Testis (tissue), 3 donors: ENCODE results near the gene GTPBP2. TPM values are rescaled to one million over a fixed set of nuclear protein-coding genes. Genes with fewer than 3 reads are reported as not detected.

Source experiments
- DNase-seq: peaks from one replicate; pipeline ENCODE4 v3.0.0-alpha.2; 2019
- H3K27ac ChIP-seq, 2 donors: fragments of 200-600 bp; sonication (generic); one replicate each; pipeline ENCODE4 v1.5.1; 2019
- H3K27me3 ChIP-seq: fragments of 200-600 bp; sonication (generic); one replicate; pipeline ENCODE4 v1.5.1; 2019
- H3K36me3 ChIP-seq: fragments of 200-600 bp; sonication (generic); one replicate; pipeline ENCODE4 v1.5.1; 2017; ENCODE audit warnings: low read depth; ENCODE audit errors: missing control alignments
- H3K4me1 ChIP-seq: fragments of 200-600 bp; sonication (generic); one replicate; pipeline ENCODE4 v1.5.1; 2019
- H3K4me3 ChIP-seq, 2 donors: fragments of 200-600 bp; sonication (generic); one replicate each; pipeline ENCODE4 v1.5.1; 2017 to 2019
- H3K9me3 ChIP-seq: fragments of 200-600 bp; sonication (generic); one replicate; pipeline ENCODE4 v1.5.1; 2017
- POLR2A ChIP-seq: fragments of 450-650 bp; IDR thresholded peaks from one replicate; pipeline ENCODE4 v1.6.1; 2017; ENCODE audit warnings: antibody characterized with exemption, mild to moderate bottlenecking, moderate library complexity
- WGBS, 2 donors: methylation state at CpG; one replicate each; pipeline ENCODE4 v1.1.5; 2018; 5-methylcytosine and 5-hydroxymethylcytosine counted together
- intact Hi-C: fragments of 100-400 bp; cut with DNase I; formaldehyde crosslinking; loops from one replicate; pipeline ENCODE4 v1.15.1; 2023; ENCODE audit warnings: low total_unique reads
- polyA plus RNA-seq: library from polyadenylated mRNA; stranded (reverse); fragments of 350-450 nt; fragmentation: Illumina TruSeq; extraction: RNeasy Lipid Tissue Mini Kit (QIAGEN cat#74804); gene quantifications from one replicate; pipeline ENCODE4 v1.2.3, GENCODE V29; 2014; ENCODE audit warnings: low read depth, low replicate concordance; ENCODE audit not compliant: insufficient read depth
- total RNA-seq, 2 donors: library from RNA; depleted of rRNA; stranded (reverse); fragments of >200 nt; gene quantifications; one replicate each; pipeline ENCODE4 v1.2.3, GENCODE V29; 2016
- TF ChIP-seq, protein P1 (sequence below), 3 experiments: fragments of 450-650 bp in 2 of 3; fragments of 200-600 bp in 1 of 3; sonication (generic) in 1 of 3; IDR thresholded peaks; one replicate each; pipeline ENCODE4 v1.5.1; 2016 to 2019; ENCODE audit warnings: antibody characterized with exemption in 3 of 3, mild to moderate bottlenecking in 2 of 3, moderate library complexity in 1 of 3

The GTPBP2 gene
- total and polyA plus RNA-seq, 3 donors from 2014 or later, result 59.0 to 64.7 (median 59.5) TPM

GRCh38 chr6:43610431-43610830, 18.6 kb downstream of the GTPBP2 start:
- intact Hi-C loops, result loop anchor here (5.0 kb wide), 1 partner anchor 217 kb away; no protein-coding TSS in a partner anchor
- no peak for DNase-seq
- H3K27ac ChIP-seq, result no peak overlapping the region
- no peak for TF ChIP-seq POLR2A
- TF ChIP-seq, protein P1, sequence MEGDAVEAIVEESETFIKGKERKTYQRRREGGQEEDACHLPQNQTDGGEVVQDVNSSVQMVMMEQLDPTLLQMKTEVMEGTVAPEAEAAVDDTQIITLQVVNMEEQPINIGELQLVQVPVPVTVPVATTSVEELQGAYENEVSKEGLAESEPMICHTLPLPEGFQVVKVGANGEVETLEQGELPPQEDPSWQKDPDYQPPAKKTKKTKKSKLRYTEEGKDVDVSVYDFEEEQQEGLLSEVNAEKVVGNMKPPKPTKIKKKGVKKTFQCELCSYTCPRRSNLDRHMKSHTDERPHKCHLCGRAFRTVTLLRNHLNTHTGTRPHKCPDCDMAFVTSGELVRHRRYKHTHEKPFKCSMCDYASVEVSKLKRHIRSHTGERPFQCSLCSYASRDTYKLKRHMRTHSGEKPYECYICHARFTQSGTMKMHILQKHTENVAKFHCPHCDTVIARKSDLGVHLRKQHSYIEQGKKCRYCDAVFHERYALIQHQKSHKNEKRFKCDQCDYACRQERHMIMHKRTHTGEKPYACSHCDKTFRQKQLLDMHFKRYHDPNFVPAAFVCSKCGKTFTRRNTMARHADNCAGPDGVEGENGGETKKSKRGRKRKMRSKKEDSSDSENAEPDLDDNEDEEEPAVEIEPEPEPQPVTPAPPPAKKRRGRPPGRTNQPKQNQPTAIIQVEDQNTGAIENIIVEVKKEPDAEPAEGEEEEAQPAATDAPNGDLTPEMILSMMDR (IDR thresholded peaks at IDR 0.05), result no peak
- H3K4me1 ChIP-seq, result no peaks in the 10 kb centered on the region
- 94% methylated on average over 5 of the region's 5 CpGs for WGBS, 2 donors
- no peaks in the 10 kb centered on the region for H3K36me3 ChIP-seq
- no peaks in the 10 kb centered on the region for H3K27me3 ChIP-seq
- no peak overlapping the region for H3K4me3 ChIP-seq
- no peaks in the 10 kb centered on the region for H3K9me3 ChIP-seq

- Histone ChIP-seq H3K4me1 (no peaks in the 10 kb centered on the region), H3K27me3 (no peaks in the 10 kb centered on the region), H3K27ac (no peak overlapping the region), H3K9me3 (no peaks in the 10 kb centered on the region), H3K36me3 (no peaks in the 10 kb centered on the region), H3K4me3 (no peak overlapping the region)
- WGBS, 2 donors, result 95 to 98% methylated on average over 1 of the region's 1 CpG
- DNase-seq, result no peak
- TF ChIP-seq POLR2A, result no peak
- TF ChIP-seq, protein P1 (IDR thresholded peaks at IDR 0.05), result no peak
- intact Hi-C loops, result no loop called here
Measured at GRCh38 chr6:43609402-43609801, 19.7 kb downstream of the GTPBP2 start.

GRCh38 chr6:43608807-43609206, 20.3 kb downstream of the GTPBP2 start:
- no peaks in the 10 kb centered on the region for H3K4me1 ChIP-seq
- WGBS, 2 donors, result 69 to 74% methylated on average over 1 of the region's 1 CpG
- H3K27me3 ChIP-seq, result no peaks in the 10 kb centered on the region
- intact Hi-C loops, result no loop called here
- no peak for DNase-seq
- H3K36me3 ChIP-seq, result no peaks in the 10 kb centered on the region
- H3K4me3 ChIP-seq, result no peak overlapping the region
- no peaks in the 10 kb centered on the region for H3K9me3 ChIP-seq
- H3K27ac ChIP-seq, result no peak overlapping the region
- TF ChIP-seq, protein P1 (IDR thresholded peaks at IDR 0.05), result no peak
- no peak for TF ChIP-seq POLR2A

GRCh38 chr6:43608310-43608763, 20.7 kb downstream of the GTPBP2 start:
- intact Hi-C loops, result no loop called here

DNA sequence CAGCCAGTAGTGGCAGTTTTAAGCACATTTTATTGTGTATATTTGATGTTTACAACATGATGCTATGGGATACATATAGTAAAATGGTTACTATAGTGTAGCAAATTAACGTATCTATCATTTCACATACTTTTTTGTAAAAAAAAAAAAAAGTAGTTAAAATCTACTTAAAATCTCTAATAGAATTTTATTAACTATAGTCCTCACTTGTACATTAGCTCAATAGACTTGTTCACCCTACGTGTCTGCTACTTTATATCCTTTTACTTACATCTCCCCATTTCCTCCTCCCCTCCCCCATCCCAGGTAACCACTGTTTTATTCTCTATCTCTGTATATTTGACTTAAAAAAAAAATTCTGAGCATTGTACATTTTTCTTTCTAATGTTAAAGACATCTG, 23.0 kb downstream of the GTPBP2 start:
- H3K36me3 ChIP-seq, result no peaks in the 10 kb centered on the region
- DNase-seq, result no peak
- no peak for TF ChIP-seq POLR2A
- TF ChIP-seq, protein P1 (IDR thresholded peaks at IDR 0.05), result no peak
- H3K9me3 ChIP-seq, result no peaks in the 10 kb centered on the region
- no peaks in the 10 kb centered on the region for H3K4me1 ChIP-seq
- no peaks in the 10 kb centered on the region for H3K27me3 ChIP-seq
- no peak overlapping the region for H3K4me3 ChIP-seq
- WGBS, 2 donors, result 82 to 84% methylated on average over 2 of the region's 2 CpGs
- no peak overlapping the region for H3K27ac ChIP-seq
- intact Hi-C loops, result no loop called here

More at GRCh38 chr6:43608310-43608763, 20.7 kb downstream of the GTPBP2 start:
- peak; percentile 87 for DNase-seq
- no peaks in the 10 kb centered on the region for H3K27me3 ChIP-seq
- TF ChIP-seq POLR2A, result no peak
- TF ChIP-seq, protein P1 (IDR thresholded peaks at IDR 0.05), result peak; percentile 33 to 79 (median 66)
- no peaks in the 10 kb centered on the region for H3K9me3 ChIP-seq
- H3K4me3 ChIP-seq, result no peak overlapping the region
- no peaks in the 10 kb centered on the region for H3K36me3 ChIP-seq
- WGBS, 2 donors, result 26 to 28% methylated on average over 5 of the region's 5 CpGs
- H3K4me1 ChIP-seq, result no peaks in the 10 kb centered on the region
- no peak overlapping the region for H3K27ac ChIP-seq
